Prostate gland (tissue), 2 donors: Measurements from ENCODE around the gene SNX6.
"Not testable (repeated sequence)": the region's sequence is repeated elsewhere in the genome, so short reads cannot be mapped to it uniquely, and the experiment has no call there.

Experiments
- CTCF ChIP-seq, 4 experiments: fragments of 200-600 bp in 2 of 4; fragments of 450-650 bp in 2 of 4; sonication (generic) in 2 of 4; IDR thresholded peaks; 1 replicate in 3 of 4; 2 replicates in 1 of 4; pipeline ENCODE4 v1.5.1; 2016 to 2019; ENCODE audit warnings: antibody characterized with exemption in 4 of 4, mild to moderate bottlenecking in 2 of 4, moderate library complexity in 2 of 4
- POLR2A ChIP-seq: fragments of 450-650 bp; IDR thresholded peaks from one replicate; pipeline ENCODE4 v1.6.1; 2016; ENCODE audit warnings: antibody characterized with exemption, mild to moderate bottlenecking
- POLR2AphosphoS5 ChIP-seq: sonication (generic); formaldehyde crosslinking; IDR thresholded peaks from one replicate; pipeline ENCODE4 v1.6.1; 2017; ENCODE audit warnings: antibody characterized with exemption

GRCh38 chr14:34562037-34562775 is 67.7 kb downstream of the SNX6 start:
- TF ChIP-seq CTCF (IDR thresholded peaks at IDR 0.05); POLR2A; POLR2AphosphoS5: not testable (repeated sequence)
